Retinal pigment epithelial cell (primary cell): ENCODE data around the gene PCCA.

Source experiments
- DNase-seq: peaks from one replicate; pipeline ENCODE4 v3.0.0-alpha.2; 2010; ENCODE audit warnings: low read depth
- H3K4me3 ChIP-seq: 2 replicates; pipeline ENCODE4 v1.5.1; 2011; ENCODE audit warnings: mild to moderate bottlenecking, low read length, control low read depth, moderate library complexity
- CTCF ChIP-seq: conservative IDR thresholded peaks from 2 replicates; pipeline ENCODE4 v1.5.1; 2011; ENCODE audit warnings: low read depth, low read length, control low read depth, inconsistent platforms

Gene PCCA

DNA sequence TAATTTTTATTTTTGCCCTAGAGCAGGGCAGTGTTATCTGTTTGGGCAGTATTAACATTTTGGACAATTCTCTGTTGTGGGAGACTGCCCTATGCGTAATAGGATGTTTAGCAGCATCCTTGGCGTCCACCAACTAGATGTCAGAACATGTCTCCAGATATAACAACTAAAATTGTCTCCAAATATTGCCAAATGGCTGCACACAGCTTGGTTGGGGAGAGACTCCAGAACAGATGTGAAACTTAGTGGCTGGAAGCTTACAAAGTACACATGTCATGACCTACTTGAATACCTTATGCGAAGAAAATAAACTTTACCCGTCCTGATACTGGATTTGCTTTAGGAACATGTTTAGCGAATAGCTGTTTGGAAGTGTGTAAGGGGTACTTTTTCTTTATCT lies 376.7 kb downstream of the PCCA start:
- H3K4me3 ChIP-seq, result no peak overlapping the region
- no peak for TF ChIP-seq CTCF
- DNase-seq, result no peak

DNA sequence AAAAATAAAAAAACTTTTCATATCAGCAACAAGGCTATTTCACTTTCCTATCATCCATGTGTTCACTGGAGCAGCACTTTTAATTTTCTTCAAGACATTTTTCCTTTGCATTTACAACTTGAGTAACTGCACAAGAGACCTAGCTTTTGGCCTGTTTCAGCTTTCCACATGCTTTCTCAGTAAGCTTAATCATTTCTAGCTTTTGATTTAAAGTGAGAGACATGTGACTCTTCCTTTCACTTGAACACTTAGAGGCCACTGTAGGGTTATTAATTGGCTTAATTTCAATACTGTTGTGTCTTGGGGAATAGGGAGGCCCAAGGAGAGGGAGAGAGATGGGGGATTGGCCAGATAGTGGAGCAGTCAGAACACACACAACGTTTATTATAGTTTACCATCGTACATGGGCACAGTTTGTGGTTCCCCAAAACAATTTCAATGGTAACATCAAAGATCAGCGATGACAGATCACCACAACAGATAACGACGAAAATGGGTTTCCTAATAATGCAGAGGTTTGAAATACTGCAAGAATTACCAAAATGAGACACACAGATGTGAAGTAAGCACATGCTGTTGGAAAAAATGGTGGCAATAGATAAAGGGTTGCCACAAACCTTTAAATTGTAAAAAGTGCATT lies 382.1 kb downstream of the PCCA start:
- DNase-seq, result no peak
- no peak for TF ChIP-seq CTCF
- no peak overlapping the region for H3K4me3 ChIP-seq

DNA sequence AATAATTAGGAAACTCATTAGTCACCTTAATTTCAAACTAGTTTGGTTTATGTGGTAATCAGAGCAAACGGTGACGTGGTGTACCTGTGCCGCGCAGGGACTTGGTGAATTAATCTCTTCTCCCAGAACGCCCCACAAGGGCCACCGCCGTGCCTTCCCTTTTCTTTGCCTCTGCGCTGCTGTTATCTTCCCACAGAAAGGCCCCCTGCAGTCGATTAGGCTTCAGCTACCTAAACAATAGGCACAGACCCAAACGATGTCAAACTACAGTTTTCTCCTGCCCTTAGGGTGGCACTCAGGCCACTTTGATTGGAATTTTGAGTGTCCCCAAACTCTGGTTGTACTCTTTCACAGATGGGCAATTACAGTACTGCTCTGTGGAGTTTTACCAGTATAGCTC lies 384.2 kb downstream of the PCCA start:
- TF ChIP-seq CTCF, result no peak
- no peak for DNase-seq
- no peak overlapping the region for H3K4me3 ChIP-seq

DNA sequence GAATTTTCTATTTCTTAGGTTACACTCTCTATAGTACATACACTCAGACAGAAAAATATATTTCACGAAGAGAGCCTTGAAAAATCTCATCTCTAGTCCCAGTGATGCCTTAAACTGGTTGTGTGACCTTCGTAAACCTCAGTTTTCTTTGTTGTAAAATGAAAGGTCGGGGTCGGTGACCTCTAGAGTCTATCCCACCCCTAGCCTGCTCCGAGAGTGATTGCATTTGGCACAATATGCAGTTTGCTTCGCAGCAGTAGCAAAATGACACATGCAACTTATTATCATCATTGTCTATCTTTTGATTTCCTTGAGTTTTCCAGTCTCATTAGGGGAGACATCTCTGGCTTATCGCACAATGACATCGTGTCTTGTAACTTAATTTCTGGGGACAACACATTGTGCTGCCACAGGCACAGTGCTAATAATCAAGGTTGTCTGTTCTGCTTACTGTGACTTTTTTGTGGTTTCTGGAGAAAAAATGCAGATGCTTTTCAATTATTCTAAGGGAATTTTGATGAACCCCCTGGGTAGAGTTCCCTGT lies 384.7 kb downstream of the PCCA start:
- no peak for DNase-seq
- TF ChIP-seq CTCF, result no peak
- no peak overlapping the region for H3K4me3 ChIP-seq

GRCh38 chr13:100476963-100477362 lies 388.1 kb downstream of the PCCA start:
- no peak for DNase-seq
- TF ChIP-seq CTCF, result no peak
- no peak overlapping the region for H3K4me3 ChIP-seq

- DNase-seq, result no peak
- TF ChIP-seq CTCF, result no peak
- H3K4me3 ChIP-seq, result no peak overlapping the region
Measured at GRCh38 chr13:100478107-100478809, 389.4 kb downstream of the PCCA start.

GRCh38 chr13:100480676-100481075 lies 391.8 kb downstream of the PCCA start:
- no peak for TF ChIP-seq CTCF
- no peak for DNase-seq
- no peak overlapping the region for H3K4me3 ChIP-seq
